Tibial nerve (tissue), 4 donors: ENCODE data around the gene C1orf174.

Experiments used
- CTCF ChIP-seq, 5 experiments: fragments of 200-600 bp in 3 of 5; fragments of 450-650 bp in 2 of 5; sonication (generic) in 3 of 5; IDR thresholded peaks; one replicate each; pipeline ENCODE4 v1.5.1; 2016 to 2019; ENCODE audit warnings: antibody characterized with exemption in 5 of 5, mild to moderate bottlenecking in 3 of 5, moderate library complexity in 2 of 5
- EP300 ChIP-seq, 2 donors: sonication (generic); formaldehyde crosslinking; IDR thresholded peaks; one replicate each; pipeline ENCODE4 v1.6.1; 2017; ENCODE audit warnings: antibody characterized with exemption in 2 of 2, mild to moderate bottlenecking in 1 of 2
- POLR2A ChIP-seq, 2 donors: fragments of 450-650 bp; IDR thresholded peaks; one replicate each; pipeline ENCODE4 v1.6.1; 2017; ENCODE audit warnings: antibody characterized with exemption in 2 of 2, mild to moderate bottlenecking in 2 of 2, moderate library complexity in 2 of 2

- TF ChIP-seq CTCF (IDR thresholded peaks at IDR 0.05) (no peak), EP300 (IDR thresholded peaks at IDR 0.05) (no peak), POLR2A (IDR thresholded peaks at IDR 0.05) (no peak)
These were observed 21.7 kb upstream of the C1orf174 start for GRCh38 chr1:3921765-3922164.
